GM12873 (cell line): ENCODE measurements around the gene RPS14.

ENCODE experiments used
- TF ChIP-seq, protein P1 (sequence below): IDR thresholded peaks from 2 replicates; pipeline ENCODE4 v1.5.1; 2012; ENCODE audit warnings: low read depth, mild to moderate bottlenecking, moderate library complexity, low read length, control low read depth; ENCODE audit not compliant: insufficient read depth; ENCODE audit errors: missing control alignments

Gene RPS14

GRCh38 chr5:150448952-150449516 lies 505 bp downstream of the RPS14 start:
- TF ChIP-seq, protein P1, sequence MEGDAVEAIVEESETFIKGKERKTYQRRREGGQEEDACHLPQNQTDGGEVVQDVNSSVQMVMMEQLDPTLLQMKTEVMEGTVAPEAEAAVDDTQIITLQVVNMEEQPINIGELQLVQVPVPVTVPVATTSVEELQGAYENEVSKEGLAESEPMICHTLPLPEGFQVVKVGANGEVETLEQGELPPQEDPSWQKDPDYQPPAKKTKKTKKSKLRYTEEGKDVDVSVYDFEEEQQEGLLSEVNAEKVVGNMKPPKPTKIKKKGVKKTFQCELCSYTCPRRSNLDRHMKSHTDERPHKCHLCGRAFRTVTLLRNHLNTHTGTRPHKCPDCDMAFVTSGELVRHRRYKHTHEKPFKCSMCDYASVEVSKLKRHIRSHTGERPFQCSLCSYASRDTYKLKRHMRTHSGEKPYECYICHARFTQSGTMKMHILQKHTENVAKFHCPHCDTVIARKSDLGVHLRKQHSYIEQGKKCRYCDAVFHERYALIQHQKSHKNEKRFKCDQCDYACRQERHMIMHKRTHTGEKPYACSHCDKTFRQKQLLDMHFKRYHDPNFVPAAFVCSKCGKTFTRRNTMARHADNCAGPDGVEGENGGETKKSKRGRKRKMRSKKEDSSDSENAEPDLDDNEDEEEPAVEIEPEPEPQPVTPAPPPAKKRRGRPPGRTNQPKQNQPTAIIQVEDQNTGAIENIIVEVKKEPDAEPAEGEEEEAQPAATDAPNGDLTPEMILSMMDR, result no peak

GRCh38 chr5:150448334-150448733 lies 1.2 kb downstream of the RPS14 start:
- TF ChIP-seq, protein P1, result no peak

DNA sequence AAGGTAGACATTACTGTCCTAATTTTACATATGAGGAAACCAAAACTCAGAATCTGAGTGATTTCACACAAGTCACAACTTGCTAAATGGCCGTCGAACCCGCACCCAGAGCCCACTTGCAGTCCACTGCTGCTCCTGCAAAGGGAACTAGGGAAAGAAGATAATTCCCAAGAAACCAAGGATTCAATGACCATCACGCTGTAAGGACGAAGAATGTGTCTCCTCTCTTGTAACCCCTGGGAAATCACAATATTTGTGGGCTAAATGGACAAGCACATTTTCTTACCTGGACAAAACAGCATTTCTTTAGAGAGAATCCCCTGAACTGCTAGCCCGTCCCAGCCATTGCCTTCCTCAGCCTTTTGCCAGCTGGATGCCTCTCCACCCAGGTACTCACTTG lies 2.4 kb downstream of the RPS14 start:
- TF ChIP-seq, protein P1, result no peak

GRCh38 chr5:150446583-150446982 lies 3.0 kb downstream of the RPS14 start:
- TF ChIP-seq, protein P1, result no peak

DNA sequence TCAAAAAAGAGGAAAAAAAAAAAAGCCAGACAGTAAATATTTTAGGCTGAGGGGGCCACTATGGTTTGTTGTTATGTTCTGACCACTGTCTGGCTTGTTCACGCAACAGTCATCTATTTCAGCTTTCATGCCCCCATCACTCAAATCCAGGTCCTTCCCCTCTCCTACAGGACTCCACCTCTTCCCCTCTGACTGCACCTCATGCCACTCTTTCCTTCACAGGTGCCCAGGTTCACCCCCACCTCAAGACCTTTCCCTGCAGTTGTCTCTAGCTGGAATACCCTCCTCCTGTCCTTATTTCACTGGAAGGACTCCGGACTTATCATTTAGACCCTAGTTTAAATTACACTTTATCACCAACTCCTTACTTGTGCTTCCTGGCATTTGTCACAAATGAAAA lies 3.5 kb downstream of the RPS14 start:
- TF ChIP-seq, protein P1, result no peak

GRCh38 chr5:150444770-150445169 lies 4.8 kb downstream of the RPS14 start:
- TF ChIP-seq, protein P1, result no peak

GRCh38 chr5:150443242-150444075 lies 6.1 kb downstream of the RPS14 start:
- TF ChIP-seq, protein P1, result no peak
